HL-60/S4 (cell line): ENCODE results near the gene OPA1.

Experiments
- in situ Hi-C: fragments of 300-500 bp; cut with MboI; formaldehyde crosslinking; loops from 2 replicates; pipeline ENCODE4 v1.14.3; 2022; ENCODE audit warnings: low sequenced_read_pairs

The OPA1 gene

DNA sequence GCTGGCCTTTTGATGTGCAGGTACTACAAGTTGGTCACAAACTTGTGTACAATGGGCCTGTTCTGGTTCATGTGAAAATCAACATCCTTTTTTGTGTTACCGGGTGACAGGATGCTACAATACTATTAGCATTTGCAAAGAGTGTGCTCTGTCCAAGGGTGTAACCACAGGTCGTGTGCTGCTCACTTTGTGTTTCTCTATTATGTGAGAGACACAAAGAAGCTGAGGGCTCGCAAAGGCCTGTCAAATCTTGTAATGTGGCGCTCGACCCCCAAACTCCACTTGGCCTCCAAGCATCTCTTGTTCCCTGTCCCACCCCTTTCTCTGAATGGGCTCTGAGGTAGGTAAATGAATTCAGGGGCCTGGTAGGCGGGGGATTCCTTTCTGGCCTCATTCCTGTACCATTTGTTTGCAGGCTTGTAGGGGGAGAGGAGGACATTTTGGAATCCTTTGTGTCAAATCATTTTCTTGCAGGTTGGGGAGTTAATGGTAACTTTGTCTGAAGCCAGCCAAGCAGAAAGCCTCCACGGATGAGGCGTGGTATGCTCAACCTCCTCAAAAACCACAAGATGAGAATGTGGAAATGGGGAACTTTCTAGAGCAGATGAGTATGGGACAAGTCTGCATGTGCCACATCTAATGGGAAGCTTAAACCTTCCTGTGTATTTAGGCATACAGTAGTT, 109.1 kb downstream of the OPA1 start:
- in situ Hi-C loops: no loop called here

GRCh38 chr3:193702967-193703366, 110.0 kb downstream of the OPA1 start:
- in situ Hi-C loops: no loop called here

GRCh38 chr3:193704431-193704830, 111.4 kb downstream of the OPA1 start:
- in situ Hi-C loops: no loop called here

GRCh38 chr3:193708270-193708669, 115.3 kb downstream of the OPA1 start:
- in situ Hi-C loops: no loop called here

- in situ Hi-C loops: no loop called here
These were observed 117.5 kb downstream of the OPA1 start for GRCh38 chr3:193710286-193711165.

DNA sequence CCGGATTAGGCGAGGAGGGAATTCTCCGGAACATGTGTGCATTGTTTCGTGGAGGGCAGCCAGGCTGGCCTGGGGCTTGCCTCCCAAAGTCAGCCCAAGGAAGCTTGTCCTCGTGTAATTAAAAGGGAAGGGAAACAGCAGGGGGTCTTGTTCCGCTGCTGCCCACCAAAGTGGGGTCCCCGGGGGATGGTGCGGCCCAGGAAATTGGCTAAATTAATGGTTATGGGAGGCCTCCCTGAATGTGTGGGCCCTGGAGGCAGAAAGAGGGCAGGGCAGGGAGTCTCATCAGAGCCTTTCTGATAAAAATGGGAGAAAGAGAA, 118.1 kb downstream of the OPA1 start:
- in situ Hi-C loops: no loop called here

DNA sequence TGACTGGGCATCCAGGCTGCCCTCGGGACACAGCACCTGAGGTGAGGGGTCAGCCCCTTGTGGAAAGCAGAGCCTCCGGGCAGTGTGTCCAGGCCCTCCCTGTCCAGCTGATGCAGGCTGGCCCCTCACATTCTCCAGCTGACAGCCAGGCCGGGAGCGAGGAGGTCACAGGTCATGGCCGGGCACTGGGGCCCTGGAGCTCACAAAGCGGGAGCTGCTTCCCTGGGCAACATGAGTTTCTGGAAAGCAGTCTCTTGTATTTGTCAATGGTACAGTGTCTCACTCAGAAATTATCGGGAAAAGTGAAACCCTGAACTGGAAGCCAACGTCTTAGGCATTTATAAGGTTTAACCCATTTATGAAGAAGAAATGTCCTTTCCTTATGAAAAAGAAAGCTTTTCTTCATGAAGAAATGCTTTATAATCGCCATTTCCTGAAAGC, 118.5 kb downstream of the OPA1 start:
- in situ Hi-C loops: no loop called here

- in situ Hi-C loops: no loop called here
These were observed 119.1 kb downstream of the OPA1 start for GRCh38 chr3:193711964-193712598.

DNA sequence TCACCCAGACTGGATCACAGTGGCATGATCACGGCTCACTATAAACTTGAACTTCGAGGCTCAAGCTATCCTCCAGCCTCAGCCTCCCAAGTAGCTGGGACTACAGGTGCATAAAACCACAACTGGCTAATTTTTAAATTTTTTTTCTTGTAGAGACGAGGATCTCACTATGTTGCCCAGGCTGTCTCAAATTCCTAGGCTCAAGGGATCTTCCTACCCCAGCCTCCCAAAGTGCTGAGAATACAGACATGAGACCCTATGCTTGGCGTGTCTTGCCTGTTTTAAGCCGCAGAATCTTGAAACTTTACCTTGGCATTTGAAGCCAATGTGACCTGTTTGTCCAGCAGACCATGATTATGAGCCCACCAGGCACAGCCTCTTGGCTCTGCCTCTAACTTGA, 119.9 kb downstream of the OPA1 start:
- in situ Hi-C loops: no loop called here

DNA sequence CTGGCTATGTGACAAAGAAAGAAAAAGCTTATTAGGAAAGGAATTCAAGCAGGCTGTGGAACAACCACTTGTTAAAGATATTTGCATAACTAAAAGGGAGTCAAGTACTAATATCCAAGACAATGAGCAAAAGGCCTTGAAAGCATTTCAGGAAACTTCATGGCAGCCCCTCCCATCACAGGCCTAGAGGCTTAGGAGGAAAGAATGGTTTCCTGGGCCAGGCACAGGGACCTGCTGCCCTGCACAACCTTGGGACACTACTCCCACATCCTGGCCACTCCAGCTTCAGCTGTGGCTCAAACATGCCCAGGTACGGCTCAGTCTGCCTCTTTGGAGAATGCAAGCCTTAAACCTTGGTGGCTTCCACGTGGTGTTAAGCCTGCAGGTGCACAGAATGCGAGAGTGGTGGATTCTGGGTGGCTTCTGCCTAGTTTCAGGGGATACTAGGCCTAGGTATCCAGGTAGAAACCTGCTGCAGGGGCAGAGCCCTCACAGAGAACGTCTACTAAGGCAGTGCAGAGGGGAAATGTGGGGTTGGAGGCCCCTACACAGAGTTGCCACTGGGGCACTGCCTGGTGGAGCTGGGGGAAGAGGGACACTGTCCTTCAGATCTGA, 121.6 kb downstream of the OPA1 start:
- in situ Hi-C loops: no loop called here

DNA sequence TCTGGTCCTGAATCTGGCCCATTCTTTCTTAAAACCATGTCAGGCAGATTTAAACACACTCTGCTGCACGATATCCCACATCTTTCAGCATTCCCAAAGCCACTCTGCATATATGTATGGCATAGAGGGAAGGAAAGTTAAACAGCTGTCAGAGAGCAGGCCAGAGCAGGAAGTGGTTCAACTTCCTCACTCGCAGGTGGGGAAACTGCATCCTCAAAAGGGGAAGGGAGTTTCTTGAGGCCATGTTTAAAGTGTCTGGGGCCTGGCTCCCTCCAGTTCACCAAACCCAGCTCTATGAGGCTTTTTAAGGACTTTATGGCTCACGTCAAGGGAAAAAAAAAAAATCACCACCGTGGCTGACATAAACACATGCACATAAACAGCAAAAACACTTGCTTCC, 123.1 kb downstream of the OPA1 start:
- in situ Hi-C loops: no loop called here

DNA sequence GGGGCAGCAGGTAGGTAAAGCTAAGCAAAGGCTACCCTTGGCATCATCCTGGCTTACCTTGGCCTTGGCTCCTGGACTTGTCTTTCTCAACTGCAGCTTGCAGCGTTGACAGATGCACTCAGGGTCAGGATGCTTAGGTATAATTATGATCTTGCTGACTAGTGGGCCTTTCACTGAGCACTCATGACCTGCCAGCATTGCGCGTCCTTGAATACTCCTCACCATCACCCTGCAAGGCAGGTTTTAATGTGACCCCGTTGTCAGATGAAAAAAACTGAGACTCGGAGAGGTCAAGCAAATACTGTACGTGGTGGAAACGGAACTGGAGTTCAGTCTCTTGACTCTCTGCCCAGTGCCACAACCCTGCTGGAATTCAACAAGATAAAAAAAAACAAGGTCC, 126.7 kb downstream of the OPA1 start:
- in situ Hi-C loops: no loop called here

GRCh38 chr3:193720169-193720568, 127.2 kb downstream of the OPA1 start:
- in situ Hi-C loops: no loop called here

DNA sequence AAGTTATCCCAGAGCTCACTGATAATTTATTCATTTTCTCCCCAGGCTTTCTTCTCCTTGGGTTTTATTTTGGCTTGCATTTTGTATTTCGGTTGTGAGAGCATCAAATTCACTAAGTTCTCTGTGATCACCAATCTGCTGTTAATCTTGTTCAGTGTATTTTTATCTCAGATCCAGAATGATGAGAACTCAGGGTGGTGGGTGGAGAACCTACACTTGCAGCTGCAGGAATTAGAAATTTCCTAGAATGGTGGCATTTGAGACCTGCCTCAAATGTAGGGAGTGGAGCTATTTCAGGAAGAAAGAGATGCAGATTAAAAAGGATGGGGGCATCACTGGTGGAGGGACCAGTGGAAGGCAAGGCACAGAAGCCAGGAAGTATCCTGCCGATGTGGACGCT, 129.6 kb downstream of the OPA1 start:
- in situ Hi-C loops: no loop called here

DNA sequence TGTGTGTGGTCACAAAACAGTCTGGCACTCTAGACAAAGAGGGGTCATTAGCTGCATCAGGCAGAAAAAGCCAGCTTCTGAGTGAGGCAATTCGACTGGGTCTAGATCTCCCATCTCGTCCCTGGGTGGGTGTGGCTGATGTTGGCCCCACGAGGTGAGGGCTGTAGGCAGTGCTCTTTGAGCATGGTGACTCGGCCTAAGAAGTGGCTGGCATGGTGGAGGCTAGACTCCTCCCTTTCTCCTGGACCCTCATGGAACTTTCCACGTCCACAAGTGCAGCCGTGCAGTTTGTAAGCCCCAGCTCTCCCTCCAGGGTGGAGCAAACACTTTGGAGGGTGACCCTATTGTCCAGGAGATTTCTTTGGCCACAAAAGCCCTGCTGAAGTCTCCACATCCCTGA, 134.1 kb downstream of the OPA1 start:
- in situ Hi-C loops: no loop called here

GRCh38 chr3:193728429-193729087, 135.6 kb downstream of the OPA1 start:
- in situ Hi-C loops: no loop called here

GRCh38 chr3:193729088-193729465, 136.1 kb downstream of the OPA1 start:
- in situ Hi-C loops: no loop called here

DNA sequence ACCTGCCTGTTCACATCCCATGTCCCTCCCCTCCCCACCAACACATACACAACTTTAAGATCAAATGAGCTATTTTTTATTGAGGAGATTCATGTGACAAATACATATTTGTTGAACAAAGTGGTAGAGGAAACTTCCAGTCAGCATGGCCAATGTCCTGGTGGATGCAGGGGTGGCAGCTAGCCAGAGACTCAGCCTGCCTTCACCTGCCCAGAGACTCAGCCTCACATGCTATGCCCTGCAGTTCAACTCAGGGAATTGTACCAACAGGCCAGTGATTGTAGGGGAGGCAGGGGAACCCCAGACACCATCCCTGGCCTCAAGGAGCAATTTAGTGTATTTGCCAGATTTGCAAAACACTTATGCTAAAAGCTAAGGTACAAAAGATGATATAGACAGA, 136.6 kb downstream of the OPA1 start:
- in situ Hi-C loops: no loop called here

GRCh38 chr3:193730511-193730910, 137.5 kb downstream of the OPA1 start:
- in situ Hi-C loops: no loop called here

GRCh38 chr3:193730976-193731375, 138.0 kb downstream of the OPA1 start:
- in situ Hi-C loops: no loop called here

DNA sequence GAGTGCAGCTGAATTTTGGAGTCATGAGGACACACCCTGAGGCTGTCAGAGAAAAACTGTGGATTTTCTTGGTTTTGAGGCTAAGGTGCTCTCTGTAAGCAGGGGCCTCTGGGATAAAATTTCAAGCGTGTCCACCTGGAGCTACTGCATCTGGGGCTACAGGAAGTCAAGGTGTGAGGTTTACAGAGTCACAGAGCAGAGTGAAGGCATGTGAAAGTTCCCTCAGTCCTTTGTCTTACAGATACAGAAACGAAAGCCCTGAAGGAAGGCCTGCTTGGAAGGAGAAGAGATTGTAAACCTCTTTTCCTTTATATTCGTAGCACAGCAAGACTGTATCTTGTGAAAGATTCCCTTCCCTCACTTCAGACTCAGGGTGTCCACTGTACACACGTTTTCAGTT, 138.6 kb downstream of the OPA1 start:
- in situ Hi-C loops: no loop called here
